ENCODE results near the gene TBC1D16. TPM values are rescaled to one million over a fixed set of nuclear protein-coding genes. Genes with fewer than 3 reads are reported as not detected.
"Not testable (repeated sequence)": the region's sequence is repeated elsewhere in the genome, so short reads cannot be mapped to it uniquely, and the experiment has no call there.

The TBC1D16 gene
- total RNA-seq, 1 donor, result 68.8 TPM

- H3K79me2 ChIP-seq (ENCODE audit: insufficient read depth, low read length), result no peaks in the 10 kb centered on the region
- H4K20me1 ChIP-seq (ENCODE audit: insufficient read depth, low read length), result peaks cover 3% of the 10 kb centered on the region
- H3K9me3 ChIP-seq (ENCODE audit: low read depth, low read length), result no peaks in the 10 kb centered on the region
- peaks cover 4% of the 10 kb centered on the region for H3K4me1 ChIP-seq (ENCODE audit: insufficient read depth, low read length)
- DNase-seq (ENCODE audit: insufficient read length, low spot score, missing footprints), result no peak
- H3K4me2 ChIP-seq (ENCODE audit: insufficient read depth, low read length), result no peak overlapping the region
- no peak for TF ChIP-seq CTCF (IDR thresholded peaks at IDR 0.05; ENCODE audit: extremely low read depth, low read depth, low read length)
- peaks cover 3% of the 10 kb centered on the region for H3K36me3 ChIP-seq (ENCODE audit: insufficient read depth, low read length)
- H2AFZ ChIP-seq (ENCODE audit: low read length), result no peak overlapping the region
- no peak overlapping the region for H3K4me3 ChIP-seq (ENCODE audit: insufficient read depth, low read length)
- H3K27ac ChIP-seq (ENCODE audit: low read depth, low read length), result no peak overlapping the region
- no peaks in the 10 kb centered on the region for H3K27me3 ChIP-seq (ENCODE audit: insufficient read depth, low read length)
Measured at GRCh38 chr17:79966681-79967080, 69.0 kb downstream of the TBC1D16 start.

- peaks cover 8% of the 10 kb centered on the region for H4K20me1 ChIP-seq (ENCODE audit: insufficient read depth, low read length)
- no peak for TF ChIP-seq CTCF (IDR thresholded peaks at IDR 0.05; ENCODE audit: extremely low read depth, low read depth, low read length)
- no peak overlapping the region for H2AFZ ChIP-seq (ENCODE audit: low read length)
- no peaks in the 10 kb centered on the region for H3K27me3 ChIP-seq (ENCODE audit: insufficient read depth, low read length)
- no peak for DNase-seq (ENCODE audit: insufficient read length, low spot score, missing footprints)
- peaks cover 3% of the 10 kb centered on the region for H3K36me3 ChIP-seq (ENCODE audit: insufficient read depth, low read length)
- H3K4me2 ChIP-seq (ENCODE audit: insufficient read depth, low read length), result no peak overlapping the region
- no peak overlapping the region for H3K27ac ChIP-seq (ENCODE audit: low read depth, low read length)
- peaks cover 8% of the 10 kb centered on the region for H3K4me1 ChIP-seq (ENCODE audit: insufficient read depth, low read length)
- no peaks in the 10 kb centered on the region for H3K9me3 ChIP-seq (ENCODE audit: low read depth, low read length)
- no peaks in the 10 kb centered on the region for H3K79me2 ChIP-seq (ENCODE audit: insufficient read depth, low read length)
- no peak overlapping the region for H3K4me3 ChIP-seq (ENCODE audit: insufficient read depth, low read length)
Measured at GRCh38 chr17:79965806-79966205, 69.9 kb downstream of the TBC1D16 start.

DNA sequence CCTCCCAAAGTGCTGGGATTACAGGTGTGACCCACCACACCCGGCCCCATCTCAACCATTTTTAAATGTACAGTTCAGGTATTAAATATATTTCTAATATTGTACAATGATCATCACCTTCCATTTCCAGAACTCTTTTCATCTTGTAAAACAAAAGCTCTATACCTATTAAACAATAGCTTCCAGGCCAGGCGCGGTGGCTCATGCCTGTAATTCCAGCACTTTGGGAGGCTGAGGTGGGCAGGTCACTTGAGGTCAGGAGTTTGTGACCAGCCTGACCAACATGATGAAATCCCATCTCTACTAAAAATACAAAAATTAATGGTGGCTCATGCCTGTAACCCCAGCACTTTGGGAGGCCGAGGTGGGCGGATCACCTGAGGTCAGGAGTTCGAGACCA lies 73.2 kb downstream of the TBC1D16 start:
- H3K9me3 ChIP-seq (ENCODE audit: low read depth, low read length); H3K79me2 ChIP-seq (ENCODE audit: insufficient read depth, low read length); H3K27ac ChIP-seq (ENCODE audit: low read depth, low read length); H3K4me3 ChIP-seq (ENCODE audit: insufficient read depth, low read length); H2AFZ ChIP-seq (ENCODE audit: low read length); DNase-seq (ENCODE audit: insufficient read length, low spot score, missing footprints); H3K36me3 ChIP-seq (ENCODE audit: insufficient read depth, low read length); H3K4me2 ChIP-seq (ENCODE audit: insufficient read depth, low read length); H3K27me3 ChIP-seq (ENCODE audit: insufficient read depth, low read length): not testable (repeated sequence)
- Histone ChIP-seq H4K20me1 (ENCODE audit: insufficient read depth, low read length) (peaks cover 16% of the 10 kb centered on the region), H3K4me1 (ENCODE audit: insufficient read depth, low read length) (peaks cover 10% of the 10 kb centered on the region)

DNA sequence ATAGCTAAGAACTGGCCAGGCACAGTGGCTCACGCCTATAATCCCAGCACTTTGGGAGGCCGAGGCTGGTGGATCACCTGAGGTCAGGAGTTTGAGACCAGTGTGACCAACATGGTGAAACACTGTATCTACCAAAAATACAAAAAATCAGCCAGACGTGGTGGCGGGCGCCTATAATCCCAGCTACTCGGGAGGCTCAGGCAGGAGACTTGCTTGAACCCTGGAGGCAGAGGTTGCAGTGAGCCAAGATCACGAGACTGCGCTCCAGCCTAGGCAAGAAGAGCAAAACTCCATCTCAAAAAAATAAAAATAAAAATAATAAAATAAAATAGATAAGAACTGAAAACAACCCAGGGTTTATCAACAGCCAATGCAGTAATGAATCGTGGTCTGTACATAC lies 74.1 kb downstream of the TBC1D16 start:
- H3K4me2 ChIP-seq (ENCODE audit: insufficient read depth, low read length); H3K27ac ChIP-seq (ENCODE audit: low read depth, low read length); H3K9me3 ChIP-seq (ENCODE audit: low read depth, low read length); DNase-seq (ENCODE audit: insufficient read length, low spot score, missing footprints); H2AFZ ChIP-seq (ENCODE audit: low read length); H3K79me2 ChIP-seq (ENCODE audit: insufficient read depth, low read length); H3K27me3 ChIP-seq (ENCODE audit: insufficient read depth, low read length); H3K4me3 ChIP-seq (ENCODE audit: insufficient read depth, low read length); H3K36me3 ChIP-seq (ENCODE audit: insufficient read depth, low read length): not testable (repeated sequence)
- Histone ChIP-seq H3K4me1 (ENCODE audit: insufficient read depth, low read length) (peaks cover 10% of the 10 kb centered on the region), H4K20me1 (ENCODE audit: insufficient read depth, low read length) (peaks cover 16% of the 10 kb centered on the region)

- H3K36me3 ChIP-seq (ENCODE audit: insufficient read depth, low read length), result no peaks in the 10 kb centered on the region
- TF ChIP-seq CTCF (IDR thresholded peaks at IDR 0.05; ENCODE audit: extremely low read depth, low read depth, low read length), result no peak
- peak overlapping the region; percentile 28 for H3K4me3 ChIP-seq (ENCODE audit: insufficient read depth, low read length)
- H4K20me1 ChIP-seq (ENCODE audit: insufficient read depth, low read length), result peaks cover 16% of the 10 kb centered on the region
- H3K4me2 ChIP-seq (ENCODE audit: insufficient read depth, low read length), result no peak overlapping the region
- no peak overlapping the region for H2AFZ ChIP-seq (ENCODE audit: low read length)
- DNase-seq (ENCODE audit: insufficient read length, low spot score, missing footprints), result no peak
- H3K9me3 ChIP-seq (ENCODE audit: low read depth, low read length), result no peaks in the 10 kb centered on the region
- no peaks in the 10 kb centered on the region for H3K27me3 ChIP-seq (ENCODE audit: insufficient read depth, low read length)
- no peaks in the 10 kb centered on the region for H3K79me2 ChIP-seq (ENCODE audit: insufficient read depth, low read length)
- H3K27ac ChIP-seq (ENCODE audit: low read depth, low read length), result no peak overlapping the region
- peaks cover 10% of the 10 kb centered on the region for H3K4me1 ChIP-seq (ENCODE audit: insufficient read depth, low read length)
Measured at GRCh38 chr17:79960788-79961522, 74.7 kb downstream of the TBC1D16 start.
